Activated CD4-positive, alpha-beta T cell treated with anti-CD3 and anti-CD28 coated beads, Interleukin-2, amount 50 U/mL, for 1 hour (primary cell): Measurements from ENCODE around the gene YIF1A.
A peak's percentile ranks its signal among the peaks of the same experiment; 100 is the strongest.
"Not testable (repeated sequence)": the region's sequence is repeated elsewhere in the genome, so short reads cannot be mapped to it uniquely, and the experiment has no call there.

ENCODE experiments used
- DNase-seq: peaks from one replicate; pipeline ENCODE4 v3.0.0-alpha.2; 2020

The YIF1A gene

GRCh38 chr11:66284526-66285078, 4.3 kb downstream of the YIF1A start:
- DNase-seq: no peak

DNA sequence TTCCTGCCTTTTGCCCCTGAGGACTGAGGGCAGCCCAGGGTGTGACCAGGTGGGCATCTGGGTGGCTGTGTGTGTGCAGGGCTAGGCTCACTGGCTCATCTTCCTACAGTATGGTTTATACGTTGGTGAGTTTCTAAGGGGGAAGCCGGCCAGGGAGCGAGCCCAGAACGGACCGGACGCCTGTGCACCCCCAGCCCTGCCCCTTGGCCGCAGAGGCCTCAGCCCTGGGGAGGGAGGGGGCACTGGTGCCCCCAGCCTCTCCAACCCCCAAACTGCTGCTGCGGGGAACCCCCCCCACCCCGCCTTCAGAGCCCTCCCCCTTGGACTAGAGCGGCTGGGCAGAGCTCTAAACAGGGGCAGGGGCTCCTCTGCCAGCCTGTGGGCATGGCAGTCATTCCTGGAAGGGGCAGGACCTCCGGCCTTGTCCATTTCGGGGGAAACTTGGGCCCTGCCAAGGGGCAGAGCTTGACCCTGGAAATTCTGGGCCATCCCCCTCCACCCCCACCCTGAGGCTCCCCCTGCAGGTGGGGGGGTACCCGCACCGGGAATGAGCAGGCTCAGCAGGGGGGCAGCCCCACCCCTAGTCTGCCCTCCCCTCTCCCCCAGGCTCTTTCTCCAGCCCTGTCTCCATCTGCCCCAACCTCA, 5.4 kb downstream of the YIF1A start:
- DNase-seq: no peak

DNA sequence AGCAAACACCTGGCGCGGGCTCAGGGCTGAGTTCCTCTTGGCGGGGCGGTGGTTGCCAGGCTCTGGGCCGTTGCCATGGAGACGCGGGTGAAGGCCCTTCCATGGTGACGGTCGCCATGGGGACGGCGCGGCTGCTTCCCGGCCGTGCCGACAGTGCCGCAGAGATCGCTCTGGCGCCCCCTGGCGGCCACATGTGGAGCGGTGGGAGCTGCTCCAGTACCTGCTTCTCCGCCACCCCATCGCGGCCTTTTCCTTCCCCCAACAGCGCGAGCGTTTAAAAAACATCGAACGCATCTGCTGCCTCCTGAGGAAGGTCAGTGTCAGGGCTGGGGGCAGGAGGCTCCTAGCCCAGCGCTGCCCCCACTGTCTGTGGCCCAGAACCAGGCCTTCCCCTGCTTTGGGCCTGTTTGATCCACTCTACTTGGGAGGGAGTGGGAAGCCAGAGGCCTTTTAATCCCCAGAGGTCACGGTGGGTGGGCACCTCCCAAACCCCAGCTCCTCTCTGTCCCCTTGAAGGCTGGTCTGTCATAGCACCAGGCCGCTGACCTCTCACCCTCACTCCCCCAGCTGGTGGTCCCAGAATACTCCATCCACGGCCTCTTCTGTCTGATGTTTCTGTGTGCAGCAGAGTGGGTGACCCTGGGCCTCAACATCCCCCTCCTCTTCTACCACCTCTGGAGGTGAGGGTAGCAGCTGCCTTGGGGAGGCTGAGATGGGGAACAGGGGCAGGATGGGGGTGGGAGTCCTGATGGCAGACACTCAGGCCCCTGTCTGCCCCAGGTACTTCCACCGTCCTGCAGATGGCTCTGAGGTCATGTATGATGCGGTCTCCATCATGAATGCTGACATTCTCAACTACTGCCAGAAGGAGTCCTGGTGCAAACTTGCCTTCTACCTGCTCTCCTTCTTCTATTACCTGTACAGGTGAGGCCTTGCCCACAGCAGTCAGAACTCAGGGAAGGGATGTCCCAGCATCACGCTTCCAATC, 6.2 kb downstream of the YIF1A start:
- peak; percentile 100 for DNase-seq

DNA sequence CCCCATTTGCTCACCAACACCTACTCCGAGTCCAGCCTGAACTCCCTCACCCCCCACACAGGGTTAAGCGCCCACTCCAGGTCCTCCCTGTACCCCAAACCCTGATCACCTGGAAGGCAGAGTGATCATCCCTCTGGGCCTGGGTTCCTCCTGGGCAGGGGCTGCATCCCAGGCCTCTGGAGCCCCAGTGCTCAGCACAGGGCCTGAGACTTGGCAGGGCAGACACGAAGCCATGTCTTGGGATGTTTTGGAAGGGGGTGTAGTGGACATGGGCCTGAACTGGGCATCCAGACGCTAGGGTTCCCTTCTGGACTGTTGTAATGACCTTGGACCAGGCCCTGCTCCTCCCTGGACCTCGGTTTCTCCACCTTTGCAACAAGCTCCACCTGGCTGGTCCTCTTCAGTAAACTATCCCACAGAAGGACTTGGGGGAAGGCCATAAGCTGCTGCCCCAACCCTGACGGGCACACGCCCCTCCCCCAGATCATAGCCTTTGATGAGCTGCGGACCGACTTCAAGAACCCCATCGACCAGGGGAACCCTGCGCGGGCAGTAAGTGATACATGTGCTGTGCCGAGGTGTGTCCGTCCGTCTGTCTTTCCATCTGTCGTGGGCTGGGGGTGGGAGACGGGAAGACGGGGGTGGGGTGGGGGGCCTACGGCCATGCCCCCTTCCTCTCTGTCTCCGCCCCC, 7.0 kb downstream of the YIF1A start:
- DNase-seq: no peak

- no peak for DNase-seq
Measured at GRCh38 chr11:66281001-66281400, 7.9 kb downstream of the YIF1A start.

- DNase-seq: no peak
Measured at GRCh38 chr11:66280428-66280827, 8.5 kb downstream of the YIF1A start.

- no peak for DNase-seq
Measured at GRCh38 chr11:66279092-66279734, 9.7 kb downstream of the YIF1A start.

GRCh38 chr11:66278363-66279091, 10.4 kb downstream of the YIF1A start:
- peak; percentile 34 for DNase-seq

- peak; percentile 46 for DNase-seq
Measured at GRCh38 chr11:66277471-66278362, 11.2 kb downstream of the YIF1A start, which contains the start of gene CNIH2. Gene CNIH2, plus strand, starts transcription at chr11:66278175. Its CDS starts 282 bp downstream, at chr11:66278457.

GRCh38 chr11:66277064-66277463, 11.9 kb downstream of the YIF1A start:
- not testable (repeated sequence) for DNase-seq

DNA sequence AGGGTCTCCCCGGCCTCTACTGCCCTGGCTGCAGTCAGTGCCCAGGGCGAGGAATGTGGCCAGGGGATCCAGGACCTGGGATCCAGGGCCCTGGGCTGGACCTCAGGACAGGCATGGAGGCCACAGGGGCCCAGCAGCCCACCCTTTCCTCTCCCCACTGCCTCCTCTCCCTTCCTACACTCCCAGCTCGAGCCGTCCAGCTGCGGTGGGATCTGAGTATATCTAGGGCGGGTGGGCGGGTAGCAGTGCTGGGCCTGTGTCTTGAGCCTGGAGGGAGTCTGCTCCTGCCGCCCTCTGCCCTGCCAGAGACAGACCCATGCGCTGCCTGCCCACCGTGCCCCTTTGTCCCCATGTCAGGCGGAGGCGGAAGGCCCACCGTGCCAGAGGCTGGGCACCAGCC, 12.3 kb downstream of the YIF1A start:
- not testable (repeated sequence) for DNase-seq

GRCh38 chr11:66275984-66276612, 12.8 kb downstream of the YIF1A start:
- no peak for DNase-seq

GRCh38 chr11:66275396-66275795, 13.5 kb downstream of the YIF1A start:
- no peak for DNase-seq

DNA sequence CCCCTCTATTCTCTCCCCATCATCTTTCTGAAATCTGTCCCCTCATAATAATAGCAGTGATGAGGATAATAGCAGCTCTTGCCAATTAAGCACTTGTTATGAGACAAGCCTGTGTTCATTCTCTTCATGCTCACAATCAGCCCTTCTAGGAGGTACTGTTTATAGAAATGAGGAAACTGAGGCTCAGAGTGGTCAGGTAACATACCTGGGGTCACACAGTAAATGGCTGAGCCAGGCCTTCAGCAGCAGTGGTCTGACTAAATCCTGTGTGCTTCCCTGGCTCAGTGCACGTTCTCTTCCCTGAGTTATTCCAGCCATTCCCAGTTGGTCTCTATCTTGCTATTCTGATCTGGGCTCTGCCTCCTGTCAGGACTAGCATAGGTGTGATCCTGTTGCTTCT, 14.7 kb downstream of the YIF1A start:
- DNase-seq: no peak

DNA sequence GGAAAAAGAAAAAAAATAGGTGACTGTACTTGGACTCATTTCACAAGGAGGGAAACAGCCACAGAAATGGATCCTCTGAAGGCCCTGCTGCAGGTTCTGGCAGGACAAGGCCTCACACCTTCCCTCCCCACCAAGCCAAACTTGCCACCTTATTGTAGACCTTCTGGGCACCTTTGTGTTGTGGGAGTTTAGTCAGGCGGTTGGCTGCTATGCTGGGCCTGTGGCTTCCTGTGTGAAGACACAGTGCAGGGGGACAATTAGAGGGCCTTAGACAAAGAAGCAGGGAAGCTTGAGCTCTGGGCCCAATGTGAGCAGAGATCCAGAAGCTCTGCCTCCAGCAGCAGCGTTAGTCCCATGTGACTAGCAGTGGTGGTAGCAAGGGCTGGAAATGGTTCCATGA, 16.3 kb downstream of the YIF1A start:
- DNase-seq: no peak

- DNase-seq: no peak
Measured at GRCh38 chr11:66271816-66272215, 17.1 kb downstream of the YIF1A start.

- DNase-seq: no peak
Measured at GRCh38 chr11:66268952-66269905, 19.7 kb downstream of the YIF1A start.

- DNase-seq: peak; percentile 100
Measured at GRCh38 chr11:66268244-66268951, 20.5 kb downstream of the YIF1A start, which contains the start of gene RAB1B. Gene RAB1B, plus strand, starts transcription at chr11:66268639. Its CDS starts 41 bp downstream, at chr11:66268680.
